ENCODE results near the gene MICU2.

Gene MICU2

GRCh38 chr13:21534760-21535159 is 69.2 kb downstream of the MICU2 start:
- no peaks in the 10 kb centered on the region for H3K27me3 ChIP-seq (ENCODE audit: insufficient read depth, insufficient read length)
- no peak overlapping the region for H3K4me3 ChIP-seq (ENCODE audit: insufficient read length, low read depth)
- H3K9ac ChIP-seq (ENCODE audit: insufficient read length, low read depth): no peak overlapping the region
- peaks cover 7% of the 10 kb centered on the region for H3K36me3 ChIP-seq (ENCODE audit: insufficient read depth, insufficient read length, low read length)
- H3K4me1 ChIP-seq (ENCODE audit: insufficient read depth, insufficient read length): no peaks in the 10 kb centered on the region
- TF ChIP-seq ZNF274 (IDR thresholded peaks at IDR 0.05; ENCODE audit: low read depth, low read length): no peak
- no peak for TF ChIP-seq YY1 (IDR thresholded peaks at IDR 0.05; ENCODE audit: insufficient read depth, insufficient read length)
- TF ChIP-seq SUZ12 (IDR thresholded peaks at IDR 0.05; ENCODE audit: extremely low read depth, insufficient read depth, insufficient read length): no peak
- no peak for DNase-seq (ENCODE audit: low read depth, low spot score)
- no peaks in the 10 kb centered on the region for H3K9me3 ChIP-seq (ENCODE audit: insufficient read depth, low read length)

GRCh38 chr13:21531455-21531854 is 72.5 kb downstream of the MICU2 start:
- Histone ChIP-seq H3K4me3 (ENCODE audit: insufficient read length, low read depth) (no peak overlapping the region), H3K4me1 (ENCODE audit: insufficient read depth, insufficient read length) (no peaks in the 10 kb centered on the region), H3K27me3 (ENCODE audit: insufficient read depth, insufficient read length) (no peaks in the 10 kb centered on the region), H3K9me3 (ENCODE audit: insufficient read depth, low read length) (no peaks in the 10 kb centered on the region), H3K9ac (ENCODE audit: insufficient read length, low read depth) (no peak overlapping the region), H3K36me3 (ENCODE audit: insufficient read depth, insufficient read length, low read length) (no peaks in the 10 kb centered on the region)
- DNase-seq (ENCODE audit: low read depth, low spot score): no peak
- TF ChIP-seq SUZ12 (IDR thresholded peaks at IDR 0.05; ENCODE audit: extremely low read depth, insufficient read depth, insufficient read length) (no peak), YY1 (IDR thresholded peaks at IDR 0.05; ENCODE audit: insufficient read depth, insufficient read length) (no peak), ZNF274 (IDR thresholded peaks at IDR 0.05; ENCODE audit: low read depth, low read length) (no peak)

GRCh38 chr13:21530656-21531055 is 73.3 kb downstream of the MICU2 start:
- H3K9me3 ChIP-seq (ENCODE audit: insufficient read depth, low read length): no peaks in the 10 kb centered on the region
- TF ChIP-seq SUZ12 (IDR thresholded peaks at IDR 0.05; ENCODE audit: extremely low read depth, insufficient read depth, insufficient read length) (no peak), YY1 (IDR thresholded peaks at IDR 0.05; ENCODE audit: insufficient read depth, insufficient read length) (no peak), ZNF274 (IDR thresholded peaks at IDR 0.05; ENCODE audit: low read depth, low read length) (no peak)
- no peak overlapping the region for H3K9ac ChIP-seq (ENCODE audit: insufficient read length, low read depth)
- H3K4me1 ChIP-seq (ENCODE audit: insufficient read depth, insufficient read length): no peaks in the 10 kb centered on the region
- no peak for DNase-seq (ENCODE audit: low read depth, low spot score)
- H3K36me3 ChIP-seq (ENCODE audit: insufficient read depth, insufficient read length, low read length): no peaks in the 10 kb centered on the region
- no peaks in the 10 kb centered on the region for H3K27me3 ChIP-seq (ENCODE audit: insufficient read depth, insufficient read length)
- no peak overlapping the region for H3K4me3 ChIP-seq (ENCODE audit: insufficient read length, low read depth)

GRCh38 chr13:21529146-21529893 is 74.7 kb downstream of the MICU2 start:
- Histone ChIP-seq H3K4me1 (ENCODE audit: insufficient read depth, insufficient read length) (no peaks in the 10 kb centered on the region), H3K27me3 (ENCODE audit: insufficient read depth, insufficient read length) (no peaks in the 10 kb centered on the region), H3K36me3 (ENCODE audit: insufficient read depth, insufficient read length, low read length) (no peaks in the 10 kb centered on the region), H3K4me3 (ENCODE audit: insufficient read length, low read depth) (no peak overlapping the region), H3K9me3 (ENCODE audit: insufficient read depth, low read length) (no peaks in the 10 kb centered on the region), H3K9ac (ENCODE audit: insufficient read length, low read depth) (no peak overlapping the region)
- no peak for TF ChIP-seq ZNF274 (IDR thresholded peaks at IDR 0.05; ENCODE audit: low read depth, low read length)
- TF ChIP-seq SUZ12 (IDR thresholded peaks at IDR 0.05; ENCODE audit: extremely low read depth, insufficient read depth, insufficient read length): no peak
- no peak for TF ChIP-seq YY1 (IDR thresholded peaks at IDR 0.05; ENCODE audit: insufficient read depth, insufficient read length)
- DNase-seq (ENCODE audit: low read depth, low spot score): no peak

- Histone ChIP-seq H3K9me3 (ENCODE audit: insufficient read depth, low read length) (no peaks in the 10 kb centered on the region), H3K4me1 (ENCODE audit: insufficient read depth, insufficient read length) (no peaks in the 10 kb centered on the region), H3K4me3 (ENCODE audit: insufficient read length, low read depth) (no peak overlapping the region), H3K9ac (ENCODE audit: insufficient read length, low read depth) (no peak overlapping the region), H3K27me3 (ENCODE audit: insufficient read depth, insufficient read length) (no peaks in the 10 kb centered on the region), H3K36me3 (ENCODE audit: insufficient read depth, insufficient read length, low read length) (no peaks in the 10 kb centered on the region)
- no peak for DNase-seq (ENCODE audit: low read depth, low spot score)
- TF ChIP-seq ZNF274 (IDR thresholded peaks at IDR 0.05; ENCODE audit: low read depth, low read length) (no peak), SUZ12 (IDR thresholded peaks at IDR 0.05; ENCODE audit: extremely low read depth, insufficient read depth, insufficient read length) (no peak), YY1 (IDR thresholded peaks at IDR 0.05; ENCODE audit: insufficient read depth, insufficient read length) (no peak)
Observed at GRCh38 chr13:21528616-21529015, 75.4 kb downstream of the MICU2 start.

GRCh38 chr13:21526707-21527540 is 77.0 kb downstream of the MICU2 start:
- TF ChIP-seq SUZ12 (IDR thresholded peaks at IDR 0.05; ENCODE audit: extremely low read depth, insufficient read depth, insufficient read length) (no peak), ZNF274 (IDR thresholded peaks at IDR 0.05; ENCODE audit: low read depth, low read length) (no peak), YY1 (IDR thresholded peaks at IDR 0.05; ENCODE audit: insufficient read depth, insufficient read length) (no peak)
- Histone ChIP-seq H3K9ac (ENCODE audit: insufficient read length, low read depth) (no peak overlapping the region), H3K4me3 (ENCODE audit: insufficient read length, low read depth) (no peak overlapping the region), H3K9me3 (ENCODE audit: insufficient read depth, low read length) (no peaks in the 10 kb centered on the region), H3K4me1 (ENCODE audit: insufficient read depth, insufficient read length) (no peaks in the 10 kb centered on the region), H3K36me3 (ENCODE audit: insufficient read depth, insufficient read length, low read length) (no peaks in the 10 kb centered on the region), H3K27me3 (ENCODE audit: insufficient read depth, insufficient read length) (no peaks in the 10 kb centered on the region)
- DNase-seq (ENCODE audit: low read depth, low spot score): no peak

- no peak for DNase-seq (ENCODE audit: low read depth, low spot score)
- H3K4me3 ChIP-seq (ENCODE audit: insufficient read length, low read depth): no peak overlapping the region
- no peaks in the 10 kb centered on the region for H3K9me3 ChIP-seq (ENCODE audit: insufficient read depth, low read length)
- H3K4me1 ChIP-seq (ENCODE audit: insufficient read depth, insufficient read length): no peaks in the 10 kb centered on the region
- TF ChIP-seq SUZ12 (IDR thresholded peaks at IDR 0.05; ENCODE audit: extremely low read depth, insufficient read depth, insufficient read length) (no peak), ZNF274 (IDR thresholded peaks at IDR 0.05; ENCODE audit: low read depth, low read length) (no peak), YY1 (IDR thresholded peaks at IDR 0.05; ENCODE audit: insufficient read depth, insufficient read length) (no peak)
- peaks cover 7% of the 10 kb centered on the region for H3K36me3 ChIP-seq (ENCODE audit: insufficient read depth, insufficient read length, low read length)
- no peaks in the 10 kb centered on the region for H3K27me3 ChIP-seq (ENCODE audit: insufficient read depth, insufficient read length)
- no peak overlapping the region for H3K9ac ChIP-seq (ENCODE audit: insufficient read length, low read depth)
Observed at GRCh38 chr13:21522847-21523246, 81.1 kb downstream of the MICU2 start.

Measured in NT2/D1 (cell line).